PC-9 (cell line): ENCODE results near the gene KRT80.

Experiments
- EZH2 ChIP-seq: fragments of 200-600 bp; sonication (generic); IDR thresholded peaks from 2 replicates; pipeline ENCODE4 v1.8.0; 2017; ENCODE audit warnings: antibody characterized with exemption, low read depth
- TF ChIP-seq, protein P1 (sequence below): fragments of 200-600 bp; sonication (generic); conservative IDR thresholded peaks from 2 replicates; pipeline ENCODE4 v1.6.1; 2017; ENCODE audit warnings: mixed run types, antibody characterized with exemption, mild to moderate bottlenecking, moderate library complexity

DNA sequence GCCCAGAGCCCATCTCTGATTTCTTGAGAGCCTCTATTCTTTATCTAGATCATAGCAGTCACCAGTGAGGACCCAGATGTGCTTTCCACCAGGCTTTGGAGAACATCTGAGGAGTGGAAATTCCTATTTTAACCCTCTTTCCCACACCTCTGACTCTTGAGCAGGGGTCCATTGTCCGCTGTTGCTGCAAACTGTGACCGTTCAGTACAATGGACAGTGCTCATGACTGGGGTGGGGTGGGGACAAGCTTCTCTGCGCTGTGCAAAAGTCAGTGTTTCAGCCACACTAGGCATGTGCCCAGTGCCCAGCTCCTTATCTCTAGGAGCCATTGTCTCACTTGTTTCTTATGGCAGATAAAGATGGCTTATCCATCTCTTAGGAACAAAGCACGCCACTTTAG lies 24.3 kb upstream of the KRT80 start:
- TF ChIP-seq EZH2: no peak
- TF ChIP-seq, protein P1, sequence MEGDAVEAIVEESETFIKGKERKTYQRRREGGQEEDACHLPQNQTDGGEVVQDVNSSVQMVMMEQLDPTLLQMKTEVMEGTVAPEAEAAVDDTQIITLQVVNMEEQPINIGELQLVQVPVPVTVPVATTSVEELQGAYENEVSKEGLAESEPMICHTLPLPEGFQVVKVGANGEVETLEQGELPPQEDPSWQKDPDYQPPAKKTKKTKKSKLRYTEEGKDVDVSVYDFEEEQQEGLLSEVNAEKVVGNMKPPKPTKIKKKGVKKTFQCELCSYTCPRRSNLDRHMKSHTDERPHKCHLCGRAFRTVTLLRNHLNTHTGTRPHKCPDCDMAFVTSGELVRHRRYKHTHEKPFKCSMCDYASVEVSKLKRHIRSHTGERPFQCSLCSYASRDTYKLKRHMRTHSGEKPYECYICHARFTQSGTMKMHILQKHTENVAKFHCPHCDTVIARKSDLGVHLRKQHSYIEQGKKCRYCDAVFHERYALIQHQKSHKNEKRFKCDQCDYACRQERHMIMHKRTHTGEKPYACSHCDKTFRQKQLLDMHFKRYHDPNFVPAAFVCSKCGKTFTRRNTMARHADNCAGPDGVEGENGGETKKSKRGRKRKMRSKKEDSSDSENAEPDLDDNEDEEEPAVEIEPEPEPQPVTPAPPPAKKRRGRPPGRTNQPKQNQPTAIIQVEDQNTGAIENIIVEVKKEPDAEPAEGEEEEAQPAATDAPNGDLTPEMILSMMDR: no peak
